Mononuclear cell (primary cell): ENCODE measurements around the gene C8A. TPM values are rescaled to one million over a fixed set of nuclear protein-coding genes. Genes with fewer than 3 reads are reported as not detected.

Source experiments
- H3K27me3 ChIP-seq: 2 replicates; pipeline ENCODE4 v1.6.0; 2011; ENCODE audit warnings: low read length, control low read depth; ENCODE audit not compliant: insufficient read depth
- H3K4me1 ChIP-seq: 2 replicates; pipeline ENCODE4 v1.5.1; 2011; ENCODE audit warnings: mild to moderate bottlenecking, low read length, control low read depth; ENCODE audit not compliant: insufficient read depth
- H3K4me3 ChIP-seq: 2 replicates; pipeline ENCODE4 v1.5.1; 2011; ENCODE audit warnings: mild to moderate bottlenecking, low read length, moderate library complexity
- H3K9me3 ChIP-seq: 2 replicates; pipeline ENCODE4 v1.5.1; 2011; ENCODE audit warnings: low read depth, mild to moderate bottlenecking, control low read depth, low read length
- total RNA-seq: library from RNA; depleted of rRNA; stranded (reverse); fragments of >200 nt; gene quantifications from one replicate; pipeline ENCODE4 v1.2.3, GENCODE V29; 2012

The C8A gene
- total RNA-seq, 1 donor, result not detected

- H3K4me1 ChIP-seq, result no peaks in the 10 kb centered on the region
- no peaks in the 10 kb centered on the region for H3K9me3 ChIP-seq
- no peaks in the 10 kb centered on the region for H3K27me3 ChIP-seq
- no peak overlapping the region for H3K4me3 ChIP-seq
These were observed 42.8 kb downstream of the C8A start for GRCh38 chr1:56897150-56898004.

- no peaks in the 10 kb centered on the region for H3K27me3 ChIP-seq
- no peak overlapping the region for H3K4me3 ChIP-seq
- H3K9me3 ChIP-seq, result no peaks in the 10 kb centered on the region
- H3K4me1 ChIP-seq, result no peaks in the 10 kb centered on the region
These were observed 43.4 kb downstream of the C8A start for GRCh38 chr1:56898005-56898373.

- H3K27me3 ChIP-seq, result no peaks in the 10 kb centered on the region
- no peaks in the 10 kb centered on the region for H3K9me3 ChIP-seq
These were observed 44.3 kb downstream of the C8A start for GRCh38 chr1:56898879-56899278.

GRCh38 chr1:56901716-56902115, 47.1 kb downstream of the C8A start:
- no peak overlapping the region for H3K4me3 ChIP-seq
- H3K9me3 ChIP-seq, result no peaks in the 10 kb centered on the region
- no peaks in the 10 kb centered on the region for H3K4me1 ChIP-seq
- no peaks in the 10 kb centered on the region for H3K27me3 ChIP-seq

More at GRCh38 chr1:56898879-56899278, 44.3 kb downstream of the C8A start:
- H3K4me1 ChIP-seq, result no peaks in the 10 kb centered on the region
- H3K4me3 ChIP-seq, result no peak overlapping the region

- Histone ChIP-seq H3K9me3 (no peaks in the 10 kb centered on the region), H3K4me1 (peaks cover 2% of the 10 kb centered on the region), H3K27me3 (no peaks in the 10 kb centered on the region), H3K4me3 (no peak overlapping the region)
These were observed 49.2 kb downstream of the C8A start for GRCh38 chr1:56903778-56904177.

GRCh38 chr1:56904663-56905397, 50.2 kb downstream of the C8A start:
- peaks cover 12% of the 10 kb centered on the region for H3K4me1 ChIP-seq
- H3K27me3 ChIP-seq, result no peaks in the 10 kb centered on the region
- no peak overlapping the region for H3K4me3 ChIP-seq
- no peaks in the 10 kb centered on the region for H3K9me3 ChIP-seq

GRCh38 chr1:56905667-56906066, 51.1 kb downstream of the C8A start:
- no peaks in the 10 kb centered on the region for H3K27me3 ChIP-seq

GRCh38 chr1:56908619-56909221, 54.1 kb downstream of the C8A start:
- no peaks in the 10 kb centered on the region for H3K27me3 ChIP-seq
- no peak overlapping the region for H3K4me3 ChIP-seq
- H3K9me3 ChIP-seq, result no peaks in the 10 kb centered on the region
- H3K4me1 ChIP-seq, result peaks cover 21% of the 10 kb centered on the region

More at GRCh38 chr1:56905667-56906066, 51.1 kb downstream of the C8A start:
- no peak overlapping the region for H3K4me3 ChIP-seq
- H3K9me3 ChIP-seq, result no peaks in the 10 kb centered on the region
- peaks cover 20% of the 10 kb centered on the region for H3K4me1 ChIP-seq

GRCh38 chr1:56910441-56910985, 55.9 kb downstream of the C8A start:
- H3K4me3 ChIP-seq, result no peak overlapping the region
- no peaks in the 10 kb centered on the region for H3K9me3 ChIP-seq
- H3K4me1 ChIP-seq, result peaks cover 21% of the 10 kb centered on the region
- H3K27me3 ChIP-seq, result no peaks in the 10 kb centered on the region

GRCh38 chr1:56911098-56911938, 56.7 kb downstream of the C8A start:
- no peak overlapping the region for H3K4me3 ChIP-seq
- peaks cover 21% of the 10 kb centered on the region for H3K4me1 ChIP-seq
- no peaks in the 10 kb centered on the region for H3K9me3 ChIP-seq
- H3K27me3 ChIP-seq, result no peaks in the 10 kb centered on the region

- H3K9me3 ChIP-seq, result no peaks in the 10 kb centered on the region
These were observed 57.7 kb downstream of the C8A start for GRCh38 chr1:56912325-56912724.

GRCh38 chr1:56915960-56916359, 61.4 kb downstream of the C8A start:
- H3K4me1 ChIP-seq, result no peaks in the 10 kb centered on the region
- H3K9me3 ChIP-seq, result no peaks in the 10 kb centered on the region
- H3K4me3 ChIP-seq, result no peak overlapping the region
- no peaks in the 10 kb centered on the region for H3K27me3 ChIP-seq

More at GRCh38 chr1:56912325-56912724, 57.7 kb downstream of the C8A start:
- Histone ChIP-seq H3K27me3 (no peaks in the 10 kb centered on the region), H3K4me1 (peaks cover 21% of the 10 kb centered on the region), H3K4me3 (no peak overlapping the region)

GRCh38 chr1:56916630-56917029, 62.0 kb downstream of the C8A start:
- Histone ChIP-seq H3K4me3 (no peak overlapping the region), H3K27me3 (no peaks in the 10 kb centered on the region), H3K9me3 (no peaks in the 10 kb centered on the region), H3K4me1 (no peaks in the 10 kb centered on the region)

- H3K4me1 ChIP-seq, result no peaks in the 10 kb centered on the region
- no peak overlapping the region for H3K4me3 ChIP-seq
- H3K9me3 ChIP-seq, result no peaks in the 10 kb centered on the region
- H3K27me3 ChIP-seq, result no peaks in the 10 kb centered on the region
These were observed 62.8 kb downstream of the C8A start for GRCh38 chr1:56917356-56917755.
